OCI-LY1 (cell line): ENCODE data around the gene RABGAP1L.

ENCODE experiments used
- CTCF ChIP-seq: fragments of 200-600 bp; sonication (generic), shearing (Covaris generic); IDR thresholded peaks from 2 replicates; pipeline ENCODE4 v1.5.1; 2017; ENCODE audit warnings: mild to moderate bottlenecking, antibody characterized with exemption, low read length, moderate library complexity, mixed read lengths
- EZH2 ChIP-seq: fragments of 200-600 bp; sonication (generic), shearing (Covaris generic); IDR thresholded peaks from 2 replicates; pipeline ENCODE4 v1.8.0; 2017; ENCODE audit warnings: borderline replicate concordance, mixed run types, mild to moderate bottlenecking, antibody characterized with exemption, low read length, moderate library complexity, mixed read lengths

DNA sequence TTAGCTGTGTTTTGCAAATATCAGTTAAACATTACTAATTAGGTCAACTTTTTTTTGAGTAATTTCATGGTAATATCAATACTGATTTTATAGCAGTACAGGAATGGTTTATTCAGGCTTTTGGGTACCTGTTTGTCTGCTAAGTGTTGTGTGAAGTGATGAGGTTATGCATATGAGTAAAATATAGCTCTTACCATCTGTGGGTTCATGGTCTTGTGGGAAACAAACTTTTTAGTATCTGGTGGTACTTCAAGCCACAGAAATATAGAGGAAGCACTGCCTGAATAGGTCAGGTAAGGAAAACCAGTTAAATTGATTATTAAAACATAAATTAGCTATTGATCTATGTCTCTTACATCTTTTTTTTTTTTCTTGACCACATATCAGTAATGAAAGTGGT is 113.9 kb downstream of the RABGAP1L start:
- TF ChIP-seq CTCF (no peak), EZH2 (no peak)
